Measurements from ENCODE around the gene PTPRD. TPM values are rescaled to one million over a fixed set of nuclear protein-coding genes. Genes with fewer than 3 reads are reported as not detected.
"Not testable (repeated sequence)": the region's sequence is repeated elsewhere in the genome, so short reads cannot be mapped to it uniquely, and the experiment has no call there.

PTPRD gene
- total RNA-seq, 1 donor from 2014 or later = not detected

DNA sequence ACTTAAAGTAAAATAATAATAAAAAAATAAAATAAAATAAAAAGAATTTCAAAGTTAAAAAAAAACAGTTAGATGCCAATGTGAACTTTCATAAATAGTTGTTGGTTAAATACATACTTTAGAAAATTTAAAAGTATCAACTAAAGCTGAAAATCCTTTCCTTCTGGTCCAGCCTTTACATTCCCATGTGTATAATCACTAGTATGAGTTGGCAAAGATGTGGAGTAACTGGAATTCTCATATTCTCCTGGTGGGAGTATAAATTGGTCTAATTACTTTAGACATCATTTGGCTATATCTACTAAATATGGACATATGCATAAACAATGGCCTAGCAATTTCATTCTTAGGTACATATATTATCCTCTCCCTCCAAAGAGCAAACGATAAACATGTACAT lies 619.9 kb downstream of the PTPRD start:
- intact Hi-C loops (cut with micrococcal nuclease) = no loop called here

DNA sequence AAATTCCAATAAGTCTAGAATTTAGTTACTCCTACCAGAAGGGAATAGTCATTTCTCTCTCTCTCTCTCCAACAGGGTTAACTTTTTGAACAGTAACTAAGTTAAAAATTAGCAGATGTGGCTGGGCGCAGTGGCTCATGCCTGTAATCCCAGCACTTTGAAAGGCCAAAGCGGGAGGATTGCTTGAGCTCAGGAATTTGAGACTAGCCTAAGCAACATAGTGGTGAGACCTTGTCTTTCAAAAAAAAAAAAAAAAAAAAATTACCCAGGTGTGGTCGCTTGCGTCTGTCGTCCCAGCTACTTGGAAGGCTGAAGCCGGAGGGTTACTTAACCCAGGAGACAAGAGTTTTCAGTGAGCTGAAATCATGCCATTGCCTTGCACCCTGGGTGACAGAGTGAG lies 639.7 kb downstream of the PTPRD start:
- intact Hi-C loops (cut with micrococcal nuclease) = no loop called here

- intact Hi-C loops (cut with micrococcal nuclease) = no loop called here
These were observed 642.3 kb downstream of the PTPRD start for GRCh38 chr9:9970514-9970913.

- intact Hi-C loops (cut with micrococcal nuclease) = no loop called here
These were observed 649.0 kb downstream of the PTPRD start for GRCh38 chr9:9963841-9964240.

DNA sequence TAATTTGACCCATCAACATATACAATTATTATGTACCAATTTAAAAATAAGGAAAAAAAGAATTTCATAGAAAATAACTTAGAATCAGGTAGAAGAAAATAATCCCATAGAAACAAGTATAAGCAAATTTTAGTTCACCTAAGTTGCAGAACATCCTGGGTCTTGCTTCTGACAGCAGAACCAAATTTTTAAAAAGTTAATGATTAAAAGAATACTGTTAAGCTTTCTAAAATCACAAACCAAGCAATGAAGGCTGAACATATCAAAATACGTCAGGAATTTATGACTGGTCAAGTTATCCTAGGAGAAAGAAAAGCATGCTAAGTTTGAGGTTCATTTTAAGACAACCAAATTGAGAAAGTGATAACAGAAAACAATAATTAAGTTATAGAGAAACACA lies 650.9 kb downstream of the PTPRD start:
- intact Hi-C loops (cut with micrococcal nuclease) = no loop called here

- intact Hi-C loops (cut with micrococcal nuclease) = no loop called here
These were observed 651.3 kb downstream of the PTPRD start for GRCh38 chr9:9961487-9961886.

GRCh38 chr9:9951556-9952160 lies 661.1 kb downstream of the PTPRD start:
- intact Hi-C loops (cut with micrococcal nuclease) = no loop called here

- intact Hi-C loops (cut with micrococcal nuclease) = no loop called here
These were observed 662.0 kb downstream of the PTPRD start for GRCh38 chr9:9950813-9951212.

DNA sequence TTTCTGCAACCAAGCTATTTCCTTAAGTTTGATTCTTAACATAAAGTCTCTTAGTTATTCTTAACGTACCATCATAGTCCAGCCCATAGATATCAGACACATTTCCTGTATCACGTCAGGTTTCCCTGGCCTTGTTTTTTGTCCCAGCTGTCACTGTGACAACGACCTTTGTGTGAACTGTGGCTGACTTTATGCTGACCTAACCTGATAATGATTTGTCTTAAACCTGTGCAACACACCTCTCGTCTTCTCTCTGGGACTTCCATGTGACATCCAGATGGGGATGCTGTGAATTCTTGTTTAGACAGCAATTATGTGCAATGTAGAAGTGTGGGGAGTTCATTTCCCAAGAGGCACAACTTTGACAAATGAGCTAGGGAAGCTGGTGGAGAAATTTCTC lies 662.8 kb downstream of the PTPRD start:
- intact Hi-C loops (cut with micrococcal nuclease) = no loop called here

- intact Hi-C loops (cut with micrococcal nuclease) = no loop called here
These were observed 663.4 kb downstream of the PTPRD start for GRCh38 chr9:9949368-9949767.

GRCh38 chr9:9945966-9946365 lies 666.8 kb downstream of the PTPRD start:
- intact Hi-C loops (cut with micrococcal nuclease) = no loop called here

DNA sequence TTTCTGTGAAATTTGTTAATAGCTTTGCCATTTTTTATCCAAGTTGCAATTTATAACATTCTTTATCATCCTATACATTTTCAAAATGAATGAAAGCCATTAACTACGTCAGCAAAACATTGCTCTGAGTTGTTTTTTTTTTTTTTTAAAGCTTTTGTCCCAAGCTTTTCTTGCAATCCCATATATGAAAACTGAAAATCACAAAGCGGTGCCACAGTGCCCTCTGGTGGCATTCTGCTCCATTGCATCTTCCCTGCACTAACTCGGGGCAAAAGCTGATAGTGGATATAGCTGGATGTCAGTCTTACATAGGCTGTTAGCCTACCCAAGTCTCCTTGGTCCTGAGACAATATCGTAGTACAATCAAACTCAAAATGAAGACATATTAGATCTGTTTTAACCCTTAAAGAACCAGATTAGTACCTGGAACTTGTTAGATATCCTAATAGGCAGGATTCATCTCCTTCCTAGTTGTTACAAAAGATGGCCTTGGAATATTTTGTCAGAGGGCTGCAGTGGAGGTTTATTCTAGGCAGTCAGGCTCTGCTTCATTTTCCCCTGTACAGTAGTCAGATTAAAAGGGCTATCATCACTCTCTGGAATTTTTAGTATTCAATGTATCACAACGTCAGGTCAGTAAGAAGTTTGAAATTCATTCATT lies 669.9 kb downstream of the PTPRD start:
- intact Hi-C loops (cut with micrococcal nuclease) = loop anchor here (1.0 kb wide), 1 partner anchor 337 kb away; no protein-coding TSS in a partner anchor

DNA sequence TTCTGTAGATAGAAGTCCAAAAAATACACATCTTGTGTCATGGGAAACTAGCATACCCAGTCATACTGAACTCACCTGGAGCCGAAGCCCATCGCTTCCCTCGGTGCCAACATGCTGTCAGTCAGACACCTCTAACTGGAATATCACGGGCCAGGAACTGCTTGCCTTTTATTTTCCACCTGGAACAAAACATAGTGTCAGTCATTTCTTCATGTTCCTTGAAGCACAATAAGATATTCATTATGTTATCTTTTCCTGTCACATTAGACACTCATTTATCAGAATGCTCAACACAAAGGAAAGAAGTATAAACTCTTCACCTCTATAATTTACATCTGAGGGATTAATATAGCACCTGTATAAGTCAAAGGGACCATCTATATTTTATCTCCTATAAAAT lies 674.4 kb downstream of the PTPRD start:
- intact Hi-C loops (cut with micrococcal nuclease) = no loop called here

DNA sequence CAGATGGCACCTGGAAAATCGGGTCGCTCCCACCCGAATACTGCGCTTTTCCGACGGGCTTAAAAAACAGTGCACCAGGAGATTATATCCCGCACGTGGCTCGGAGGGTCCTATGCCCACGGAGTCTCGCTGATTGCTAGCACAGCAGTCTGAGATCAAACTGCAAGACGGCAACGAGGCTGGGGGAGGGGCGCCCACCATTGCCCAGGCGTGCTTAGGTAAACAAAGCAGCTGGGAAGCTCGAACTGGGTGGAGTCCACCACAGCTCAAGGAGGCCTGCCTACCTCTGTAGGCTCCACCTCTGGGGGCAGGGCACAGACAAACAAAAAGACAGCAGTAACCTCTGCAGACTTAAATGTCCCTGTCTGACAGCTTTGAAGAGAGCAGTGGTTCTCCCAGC lies 681.3 kb downstream of the PTPRD start:
- intact Hi-C loops (cut with micrococcal nuclease) = not testable (repeated sequence)

GRCh38 chr9:9924376-9924775 lies 688.4 kb downstream of the PTPRD start:
- intact Hi-C loops (cut with micrococcal nuclease) = loop anchor here (10.0 kb wide), 1 partner anchor 330 kb away; no protein-coding TSS in a partner anchor

- intact Hi-C loops (cut with micrococcal nuclease) = loop anchor here (10.0 kb wide), 1 partner anchor 327 kb away; no protein-coding TSS in a partner anchor
These were observed 691.0 kb downstream of the PTPRD start for GRCh38 chr9:9921805-9922204.

DNA sequence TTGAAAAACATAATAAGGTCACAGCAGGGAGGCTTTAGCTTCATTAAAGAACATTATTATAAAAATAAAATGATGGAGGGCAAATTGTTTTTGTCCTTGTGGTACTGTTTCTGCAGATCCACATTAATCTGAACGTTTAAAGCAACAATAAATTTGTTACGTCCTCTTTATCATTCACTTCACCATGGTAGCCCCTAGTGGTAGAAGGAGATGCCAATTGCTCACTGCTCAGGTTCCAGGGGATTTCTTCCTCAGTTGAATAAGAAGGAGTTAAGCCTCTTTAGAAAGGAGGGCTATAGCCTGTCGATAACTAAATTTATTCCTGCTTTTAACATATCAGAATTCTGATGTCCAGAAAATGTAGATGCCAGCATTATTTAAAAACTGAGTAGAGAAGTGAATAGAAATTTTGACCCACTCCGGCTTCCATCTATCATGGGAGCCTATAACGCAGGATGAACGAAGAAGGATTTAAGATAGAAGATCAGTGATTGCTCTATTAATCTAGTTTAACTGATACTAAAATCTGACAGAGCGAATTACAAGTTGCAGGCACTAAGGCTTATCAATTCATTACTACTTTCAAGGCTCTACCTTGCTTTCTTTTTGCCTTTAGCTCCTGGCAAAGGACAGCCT lies 692.3 kb downstream of the PTPRD start:
- intact Hi-C loops (cut with micrococcal nuclease) = loop anchor here (10.0 kb wide), 1 partner anchor 326 kb away; no protein-coding TSS in a partner anchor

DNA sequence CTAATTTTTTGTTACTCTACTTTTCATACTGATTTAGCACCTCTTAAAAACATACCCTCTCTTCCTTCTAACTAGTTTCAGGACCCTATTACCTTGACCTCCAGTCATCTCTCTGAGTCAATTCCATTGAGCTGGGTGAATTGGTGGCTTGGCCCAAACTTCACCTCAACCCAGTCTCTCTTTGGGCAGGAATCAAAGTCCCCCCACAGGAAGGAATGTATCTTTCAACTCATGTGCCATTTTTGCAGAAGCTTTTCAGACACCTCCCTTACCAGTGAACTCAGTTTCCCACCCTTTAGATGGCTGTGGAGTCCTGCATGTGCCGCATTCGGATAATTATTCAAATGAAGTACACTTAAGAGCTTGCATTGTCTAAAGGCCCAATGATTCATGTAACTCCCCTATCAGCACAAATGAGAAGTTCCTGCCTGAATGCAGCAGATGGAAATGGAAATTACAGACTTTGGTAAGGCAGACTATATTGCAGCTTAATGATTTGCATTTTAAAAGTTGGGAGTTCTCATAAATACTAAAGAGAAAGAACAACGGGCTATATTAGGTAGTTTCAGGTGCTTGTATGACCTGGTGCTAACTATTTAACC lies 693.5 kb downstream of the PTPRD start:
- intact Hi-C loops (cut with micrococcal nuclease) = no loop called here

DNA sequence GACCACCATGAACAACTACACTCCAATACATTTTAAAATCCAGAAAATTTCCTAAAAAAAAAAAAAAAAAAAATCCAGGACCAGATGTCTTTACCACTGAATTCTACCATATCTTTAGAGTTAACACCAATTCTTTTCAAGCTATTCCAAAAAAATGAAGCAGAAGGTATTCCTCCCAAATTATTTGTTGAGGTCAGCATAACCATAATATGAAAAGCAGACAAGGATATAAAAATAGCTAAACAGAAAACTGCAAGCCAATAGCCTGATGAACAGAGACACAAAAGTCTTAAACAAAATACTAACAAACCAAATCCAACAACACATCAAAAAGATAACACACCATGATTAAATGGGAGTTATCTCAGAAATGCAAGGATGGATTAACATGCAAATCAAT lies 695.4 kb downstream of the PTPRD start:
- intact Hi-C loops (cut with micrococcal nuclease) = no loop called here

DNA sequence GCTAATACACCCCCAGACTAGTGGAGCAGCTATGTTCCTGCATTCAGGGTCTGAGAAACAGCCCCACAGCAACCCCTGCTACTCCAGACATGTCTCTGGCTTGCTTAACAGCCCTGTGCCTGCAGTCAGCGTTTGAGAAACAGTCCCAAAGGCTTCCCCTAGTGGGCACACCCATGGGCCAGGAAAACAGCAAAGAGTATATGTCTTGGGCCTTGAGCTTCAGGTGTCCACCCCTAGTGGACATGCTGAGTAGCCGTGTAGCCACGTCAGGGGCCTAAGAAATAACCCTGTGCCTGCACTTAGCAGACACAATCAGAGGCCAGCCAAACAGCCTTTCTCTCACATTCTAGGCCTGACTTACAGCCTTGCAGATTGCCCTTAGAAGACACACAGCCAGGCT lies 698.6 kb downstream of the PTPRD start:
- intact Hi-C loops (cut with micrococcal nuclease) = no loop called here

DNA sequence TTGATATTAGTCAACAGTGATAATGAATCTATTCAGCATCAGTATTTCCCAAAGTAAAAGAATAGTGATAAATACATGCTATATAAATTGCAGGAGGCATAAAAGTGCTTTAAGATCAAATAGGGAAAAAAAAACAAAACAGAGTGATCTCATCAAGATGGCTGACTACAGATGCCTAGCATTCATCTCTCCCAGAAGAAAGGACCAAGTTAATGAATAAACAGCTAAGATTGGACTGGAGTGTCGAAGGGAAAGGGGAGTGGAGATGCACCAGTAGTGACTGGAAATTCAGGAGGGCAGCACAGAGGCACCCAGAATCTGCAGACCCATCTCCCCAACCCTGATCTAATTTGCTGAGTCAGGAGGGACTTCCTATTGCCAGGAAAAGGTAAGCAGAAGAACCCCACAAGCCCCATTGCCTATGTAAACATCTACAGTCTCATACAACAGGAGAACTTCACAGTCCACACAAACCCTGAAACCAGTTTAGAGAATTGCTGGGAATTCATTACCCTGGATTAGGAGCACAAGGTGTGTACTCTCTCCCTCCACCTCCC lies 699.4 kb downstream of the PTPRD start:
- intact Hi-C loops (cut with micrococcal nuclease) = no loop called here

DNA sequence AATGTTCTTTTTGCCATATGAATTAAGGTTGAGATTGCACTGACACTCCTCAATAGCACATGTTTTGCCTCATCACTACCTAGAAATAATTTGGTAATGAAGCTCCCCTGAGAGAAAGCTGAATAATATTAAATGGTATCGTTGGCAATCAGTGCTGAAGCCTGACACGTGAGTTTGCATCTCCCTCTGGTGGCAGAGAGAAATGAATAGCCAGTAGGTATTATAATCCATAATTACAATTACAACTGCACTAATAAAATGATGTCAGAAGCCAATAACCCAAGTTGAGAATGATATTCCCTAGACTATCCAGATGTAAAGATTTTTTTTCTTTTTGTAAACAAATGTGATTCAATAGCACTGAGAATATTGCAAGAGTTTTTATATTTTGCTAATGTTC lies 700.3 kb downstream of the PTPRD start:
- intact Hi-C loops (cut with micrococcal nuclease) = no loop called here

Measured in T-helper 1 cell treated with Interleukin-12 subunit alpha and Interleukin-12 subunit beta and Interleukin-4 antibody, amounts not matched to agents 30 ng/mL and 1 ng/mL, for 36 hours (primary cell).